GM19023 (cell line): ENCODE measurements around the gene CCDC39.

Source experiments
- ATAC-seq: cut with Tn5 transposase; IDR thresholded peaks from one replicate; pipeline ENCODE4 v1.9.1; 2021; ENCODE audit warnings: mild to moderate bottlenecking, moderate library complexity; ENCODE audit not compliant: unreplicated experiment

CCDC39 gene

DNA sequence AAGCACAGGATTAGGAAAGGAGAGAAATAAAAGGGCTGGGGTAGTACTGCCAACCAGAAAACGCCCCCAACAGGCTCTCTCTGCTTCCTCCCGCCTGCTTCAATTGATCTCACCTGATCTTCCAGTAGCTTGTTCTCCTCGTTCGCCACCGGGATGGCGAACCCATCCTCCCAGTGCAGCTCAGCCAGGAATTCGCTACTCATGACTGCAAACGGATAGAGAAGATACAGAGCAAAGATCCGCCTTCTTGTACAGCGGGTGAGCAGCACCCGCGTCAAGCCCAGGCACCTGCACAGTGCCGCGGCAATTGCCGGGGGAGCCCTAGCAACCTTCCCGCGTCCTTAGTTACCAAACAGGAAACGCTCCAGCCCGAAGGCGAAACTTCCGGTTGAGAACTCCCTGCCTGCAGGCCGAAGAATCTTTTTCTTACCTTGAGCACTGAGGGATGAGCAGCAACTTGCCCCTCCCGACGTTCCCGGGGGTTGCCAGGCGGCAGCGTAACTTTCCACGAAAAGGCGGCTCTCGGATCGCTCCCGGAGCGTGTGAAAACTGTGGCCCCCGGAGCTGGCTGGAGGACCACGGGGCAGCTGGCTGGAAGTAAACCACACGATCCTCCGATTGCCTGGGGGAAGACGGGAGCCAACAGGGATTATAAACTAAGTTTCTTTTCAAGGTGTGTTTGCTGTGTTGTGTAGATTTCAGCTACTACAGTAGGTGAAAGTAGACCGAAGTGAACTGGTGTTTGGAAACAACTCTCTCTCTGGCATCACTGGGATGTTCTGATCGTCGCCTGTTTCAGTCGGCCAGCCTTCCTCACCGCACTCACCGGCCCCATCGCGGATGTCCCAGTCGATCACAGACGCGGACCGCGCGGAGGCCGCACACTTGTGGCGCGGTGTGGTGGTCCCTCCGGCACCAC, at the start of gene CCDC39:
TSS of gene CCDC39 (minus strand) at position 312 of the 919 bp plus-strand sequence. CDS start at position 203, 109 bp downstream.
- ATAC-seq, result peak; percentile 97

DNA sequence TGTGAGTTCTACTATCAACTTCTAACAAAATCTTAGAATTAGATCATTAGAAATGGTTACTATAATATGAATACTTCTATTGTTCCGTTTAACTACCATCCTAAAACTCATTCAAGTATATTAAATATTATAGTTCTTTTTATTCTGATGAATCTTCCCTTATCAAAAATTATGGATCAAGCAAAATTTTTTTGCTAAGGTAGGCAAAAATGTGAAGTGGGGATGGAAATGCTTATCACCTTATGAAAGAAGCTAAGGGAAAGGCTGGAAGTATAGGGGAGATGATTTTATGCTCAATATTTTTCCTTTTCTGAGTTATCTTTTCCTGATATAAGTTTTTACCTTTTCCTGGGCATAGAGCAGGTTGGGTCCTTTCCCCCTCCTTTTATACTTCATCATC, 40.7 kb upstream of the CCDC39 start:
- ATAC-seq, result no peak

DNA sequence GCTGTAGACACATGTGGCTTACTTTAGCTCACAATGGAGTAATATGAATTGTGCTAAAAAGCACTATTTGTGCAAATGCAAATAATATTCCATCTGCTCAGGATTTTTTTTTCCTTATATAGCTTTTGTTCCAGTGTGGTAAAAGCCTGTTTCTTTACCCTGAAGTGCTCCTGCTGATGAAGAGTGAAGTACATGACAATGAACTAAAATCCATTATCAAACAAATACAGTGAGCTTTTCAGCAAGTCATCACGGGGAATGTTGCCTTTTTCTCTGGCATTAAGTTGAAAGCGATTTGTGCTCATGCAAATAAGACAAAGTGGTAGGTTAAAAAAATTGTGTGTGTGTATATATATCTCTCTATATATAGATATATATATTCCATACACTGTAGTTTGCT, 28.6 kb upstream of the CCDC39 start:
- no peak for ATAC-seq

DNA sequence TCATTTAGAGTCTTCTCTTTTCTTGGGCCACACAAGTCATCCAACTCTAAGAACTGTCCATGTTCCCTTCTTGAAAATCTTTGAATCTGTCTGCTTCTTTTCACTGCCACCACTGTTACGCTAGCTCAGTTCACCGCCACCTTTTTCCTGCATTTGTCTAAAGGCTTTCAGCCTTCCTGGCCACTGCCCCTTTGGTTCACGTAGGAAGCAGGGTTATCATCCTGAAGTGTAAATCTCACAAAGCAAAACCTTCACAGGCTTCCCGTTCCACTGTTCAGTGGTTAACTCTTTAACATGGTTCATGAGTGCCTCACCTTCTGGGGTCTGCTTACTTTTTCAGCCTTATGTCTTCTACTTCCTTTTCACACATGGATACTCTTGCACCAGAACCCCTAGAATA, 26.3 kb upstream of the CCDC39 start:
- ATAC-seq, result no peak

DNA sequence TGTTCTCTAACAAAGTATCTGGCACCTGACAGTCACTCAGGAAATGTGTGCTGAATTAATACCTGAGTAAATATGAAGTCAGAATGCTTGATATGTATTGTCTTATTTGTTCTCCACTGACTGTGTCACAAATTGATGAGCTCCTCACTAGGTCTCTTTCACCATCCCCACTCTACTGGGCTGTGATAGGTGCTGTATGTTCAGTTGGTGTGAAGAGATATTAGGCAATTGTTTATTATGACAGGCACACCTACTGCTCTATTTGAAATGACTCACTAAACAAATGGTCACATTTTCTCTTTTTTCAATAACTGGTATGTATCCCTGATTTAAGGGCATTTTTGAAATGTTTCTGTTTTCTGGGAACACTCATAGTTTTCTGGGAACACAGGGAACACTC, 25.2 kb upstream of the CCDC39 start:
- no peak for ATAC-seq

DNA sequence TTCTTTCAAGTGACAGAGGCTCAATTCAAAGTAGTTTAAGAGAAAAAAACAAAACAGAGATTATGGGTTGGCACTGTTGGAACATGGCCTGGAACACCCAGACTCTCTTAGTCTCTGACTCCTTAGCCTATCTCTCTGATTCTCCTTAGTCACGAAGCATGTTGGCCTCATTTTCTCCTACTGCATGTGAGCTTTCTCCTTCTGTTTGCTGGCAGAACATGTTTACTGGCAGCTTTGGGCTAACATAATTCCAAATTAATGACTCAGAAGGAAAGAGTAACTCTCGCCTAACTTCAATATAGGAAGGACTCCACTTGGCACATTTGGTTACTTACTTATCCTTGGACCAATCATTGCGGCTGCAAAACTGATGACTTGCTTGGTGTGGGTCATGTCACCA, 21.7 kb upstream of the CCDC39 start:
- no peak for ATAC-seq

DNA sequence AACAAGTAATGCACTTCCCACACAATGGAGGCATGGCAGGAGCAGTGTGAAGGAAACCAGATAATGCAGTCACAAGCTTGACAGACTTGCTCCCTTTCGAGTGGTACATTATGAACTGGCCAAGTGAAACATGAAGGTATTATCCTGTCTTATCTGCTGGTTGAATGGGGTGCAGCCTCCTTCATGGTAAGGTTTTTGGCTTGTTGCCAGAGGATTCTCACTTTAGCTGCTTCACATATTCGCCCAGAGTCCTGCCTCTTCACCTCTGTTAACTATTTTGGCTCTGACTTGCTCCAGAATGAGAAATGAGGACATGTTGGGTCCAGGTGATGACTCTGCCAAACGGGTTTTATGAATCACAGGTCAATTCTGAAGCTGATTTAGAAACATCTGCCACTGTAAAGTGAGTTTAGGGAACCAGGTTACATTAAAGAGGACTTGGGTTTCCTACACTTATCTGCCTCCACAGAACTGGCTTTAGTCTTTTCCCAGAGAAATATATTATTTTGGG, 19.5 kb upstream of the CCDC39 start:
- no peak for ATAC-seq

DNA sequence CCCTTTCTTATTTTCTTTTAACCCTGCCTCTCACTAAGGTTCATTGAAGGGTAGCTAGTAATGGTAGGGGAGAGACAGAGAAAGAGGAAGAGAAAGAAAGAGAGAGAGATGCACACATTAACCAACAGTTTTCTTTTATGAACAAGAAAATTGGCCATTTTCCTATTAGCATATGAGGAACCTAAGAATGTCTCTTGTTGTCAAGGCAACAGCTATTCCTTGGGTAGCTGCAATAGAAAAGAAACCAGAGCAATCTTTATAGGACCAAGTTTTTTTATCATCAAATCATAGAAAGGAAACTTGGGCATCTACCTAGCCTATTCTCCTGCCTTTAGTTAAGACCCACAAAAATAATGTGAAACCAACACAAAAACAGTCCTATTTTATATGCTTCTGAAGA, 15.0 kb upstream of the CCDC39 start:
- ATAC-seq, result no peak

DNA sequence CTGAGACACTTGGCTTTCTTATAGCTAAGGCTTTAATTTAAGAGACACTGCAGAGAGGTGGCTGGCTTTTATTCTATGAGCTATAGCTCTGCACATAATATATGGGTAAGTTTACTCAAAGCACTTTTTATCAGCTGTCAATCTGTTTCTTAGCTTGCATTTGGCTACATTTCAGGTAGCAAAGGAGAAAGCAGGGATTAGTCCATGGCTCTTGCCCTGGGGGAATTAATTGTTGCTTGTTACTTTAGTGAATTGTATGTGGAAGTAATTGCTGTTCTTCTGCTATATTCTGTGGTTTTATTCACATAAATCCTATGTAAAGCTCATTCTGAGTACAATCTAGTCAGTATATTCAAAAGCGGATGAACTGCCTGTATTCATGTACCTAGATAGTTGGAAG, 14.4 kb upstream of the CCDC39 start:
- ATAC-seq, result no peak

DNA sequence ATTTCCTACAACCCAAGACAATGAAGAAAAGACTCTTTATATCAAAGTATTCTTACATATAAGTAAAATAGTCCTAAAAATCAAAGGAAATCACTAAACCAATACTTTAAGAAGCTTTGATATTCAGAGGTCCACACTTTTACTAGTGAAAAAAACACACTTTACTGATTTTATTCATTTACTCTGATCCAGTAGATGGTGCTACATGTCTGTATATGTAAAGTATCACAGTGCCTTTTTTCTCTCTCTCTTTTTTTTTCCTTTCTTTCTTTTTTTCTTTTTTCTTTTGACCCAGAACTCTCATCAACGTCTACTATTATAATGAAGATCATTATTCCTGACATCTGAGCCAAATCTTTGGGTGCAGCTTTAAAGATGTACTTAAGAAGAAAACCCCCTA, 10.8 kb upstream of the CCDC39 start:
- ATAC-seq, result no peak

DNA sequence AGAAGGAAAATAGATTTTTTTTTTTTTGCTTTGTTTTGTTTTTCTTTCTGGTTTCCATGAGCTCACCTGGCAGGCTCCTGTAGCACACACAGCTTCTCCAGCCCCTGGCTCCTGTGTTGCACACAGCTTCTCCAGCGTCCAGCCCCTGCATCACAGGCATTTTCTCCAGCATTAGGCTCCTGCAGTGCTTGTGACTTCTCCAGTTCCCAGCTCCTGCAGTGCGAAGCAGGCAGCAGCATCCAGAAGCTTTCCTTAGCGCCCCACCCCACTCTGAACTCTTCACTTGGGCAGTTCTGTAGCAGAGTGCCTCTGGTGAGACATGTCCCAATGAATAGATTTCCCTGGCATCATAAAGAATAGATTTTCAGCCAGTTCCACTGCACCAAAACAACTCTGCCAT, 5.5 kb upstream of the CCDC39 start:
- no peak for ATAC-seq

DNA sequence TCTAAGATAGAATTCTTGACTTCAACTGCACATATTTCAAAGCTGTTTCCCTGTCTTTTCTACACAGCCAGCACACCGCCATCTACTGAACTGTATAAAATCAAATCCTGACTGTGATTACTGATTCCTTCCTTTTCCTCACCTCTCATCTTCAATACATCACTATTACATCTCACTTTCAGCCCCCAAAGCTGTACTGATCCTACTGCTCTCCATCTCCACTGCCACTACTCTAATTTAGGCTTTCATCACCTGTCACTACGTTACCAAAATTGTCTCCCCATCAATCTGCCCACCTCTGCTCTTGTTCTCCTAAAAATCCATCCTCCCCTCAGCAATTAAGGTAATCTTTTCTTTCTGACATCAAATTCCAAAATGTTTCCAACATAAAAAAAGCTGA, 4.5 kb upstream of the CCDC39 start:
- ATAC-seq, result no peak

DNA sequence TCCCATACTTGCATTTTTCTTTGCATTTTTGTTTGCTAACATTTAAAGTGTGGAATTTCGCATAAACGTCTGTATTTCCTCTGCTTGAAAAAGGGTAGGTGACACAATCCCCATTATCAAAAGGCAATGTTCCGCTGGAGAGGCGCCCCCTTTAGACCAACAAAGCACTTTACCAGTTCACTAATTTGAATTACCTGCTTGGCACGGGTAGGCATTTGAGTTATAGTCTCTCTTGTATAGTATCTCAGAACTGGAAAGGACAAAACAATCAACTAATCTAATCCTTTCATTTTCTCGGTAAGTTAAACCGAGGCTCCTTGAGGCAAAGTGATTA, 775 bp upstream of the CCDC39 start:
- peak; percentile 29 for ATAC-seq

DNA sequence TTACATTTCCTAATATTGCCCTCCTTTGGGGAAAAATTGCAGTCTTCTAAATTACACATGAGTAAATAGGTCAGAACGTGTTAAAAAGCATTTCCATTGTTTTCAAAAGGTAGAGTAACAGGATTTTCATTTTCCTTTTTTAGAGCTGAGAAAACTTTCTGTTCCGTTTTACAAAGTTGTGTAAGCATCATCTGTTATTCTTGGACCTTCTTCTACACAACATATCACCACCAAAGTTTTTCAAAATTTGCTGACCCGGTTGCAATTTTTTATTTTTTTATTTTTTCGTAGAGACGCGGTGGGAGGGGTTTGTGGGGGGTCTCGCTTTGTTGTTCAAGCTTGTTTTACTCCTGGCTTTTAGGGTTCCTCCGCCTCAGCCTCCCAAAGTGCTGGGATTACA, 1.1 kb downstream of the CCDC39 start:
- ATAC-seq, result no peak

DNA sequence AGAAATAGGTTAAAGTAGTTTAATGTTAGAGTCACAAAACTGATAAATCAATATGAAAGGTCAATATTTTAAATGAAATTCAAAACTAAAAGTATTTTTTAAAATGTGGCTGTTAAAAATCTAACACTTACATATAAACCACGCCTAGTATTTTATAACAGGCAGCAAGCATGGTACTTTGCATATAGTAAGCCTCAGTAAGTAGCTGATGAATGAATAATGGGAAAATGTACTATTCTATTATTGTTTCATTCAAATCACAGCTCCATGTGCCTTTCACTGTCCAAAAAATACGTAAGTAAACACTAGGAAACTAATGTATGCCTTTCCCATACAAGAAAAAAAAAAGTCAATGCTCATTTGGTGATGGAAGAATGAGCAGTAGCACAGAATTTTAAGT, 17.8 kb downstream of the CCDC39 start:
- ATAC-seq, result no peak

DNA sequence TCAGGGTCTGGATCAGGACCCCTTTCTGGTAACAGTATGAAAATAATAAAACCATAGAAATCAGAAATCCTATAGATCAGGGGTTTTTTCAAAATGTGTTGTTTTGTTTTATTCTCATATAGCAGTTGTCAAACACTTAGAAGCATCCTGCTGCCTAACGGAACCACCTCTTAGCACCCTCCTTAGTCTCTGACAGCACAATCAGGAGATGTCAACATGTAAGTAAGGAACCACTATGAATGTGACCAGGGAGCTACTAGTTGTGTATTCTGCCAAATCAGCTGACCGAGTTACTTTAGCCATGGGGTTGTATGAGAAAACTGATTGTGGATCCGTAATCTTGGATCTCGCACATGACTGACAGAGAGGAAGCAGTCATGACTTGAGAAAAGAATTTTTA, 22.2 kb downstream of the CCDC39 start:
- ATAC-seq, result no peak

DNA sequence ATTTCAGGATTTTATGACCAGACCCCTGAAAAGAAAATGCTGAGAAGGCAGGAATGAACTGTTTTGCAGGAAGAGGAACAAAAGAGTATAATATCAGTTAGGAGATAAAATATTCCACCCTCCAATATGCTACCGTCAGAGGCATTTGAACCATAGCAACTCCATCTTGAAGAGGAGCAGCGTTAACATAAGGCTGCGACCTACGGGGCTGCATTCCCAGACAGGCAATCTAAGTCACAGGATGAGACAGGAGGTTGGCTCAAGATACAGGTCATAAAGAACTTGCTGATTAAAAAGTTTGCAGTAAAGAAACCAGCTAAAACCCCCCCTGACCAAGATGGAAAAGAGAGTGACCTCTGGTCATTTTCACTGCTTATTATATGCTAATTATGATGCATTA, 22.9 kb downstream of the CCDC39 start:
- ATAC-seq, result no peak

DNA sequence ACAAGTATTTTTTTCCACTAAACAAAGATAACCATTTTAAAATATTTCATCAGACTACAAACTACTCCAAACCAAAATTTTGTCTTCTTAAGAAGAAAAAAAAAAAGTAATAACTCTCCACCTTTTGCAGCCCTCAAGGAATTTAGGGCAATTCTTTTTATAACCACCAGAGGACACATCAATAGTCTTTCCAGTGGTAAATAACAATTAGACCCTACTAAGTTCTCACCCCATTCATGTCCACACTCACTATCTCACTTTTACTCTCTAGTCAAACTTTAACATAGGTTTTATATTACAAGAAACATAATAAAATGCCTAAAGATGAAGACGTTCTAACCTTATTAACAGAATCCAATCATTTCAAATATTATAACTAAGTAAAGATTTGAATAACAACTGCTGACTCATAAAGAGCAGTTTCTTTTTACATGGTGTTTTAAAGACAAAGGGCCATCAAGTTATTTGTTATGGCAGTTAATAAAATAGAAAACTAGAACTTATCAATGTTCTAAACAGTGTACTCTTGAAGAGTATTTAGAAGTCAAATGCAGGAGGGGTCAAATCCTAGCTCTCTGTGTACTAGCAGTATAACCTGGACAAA, 33.0 kb downstream of the CCDC39 start:
- ATAC-seq, result peak; percentile 47

DNA sequence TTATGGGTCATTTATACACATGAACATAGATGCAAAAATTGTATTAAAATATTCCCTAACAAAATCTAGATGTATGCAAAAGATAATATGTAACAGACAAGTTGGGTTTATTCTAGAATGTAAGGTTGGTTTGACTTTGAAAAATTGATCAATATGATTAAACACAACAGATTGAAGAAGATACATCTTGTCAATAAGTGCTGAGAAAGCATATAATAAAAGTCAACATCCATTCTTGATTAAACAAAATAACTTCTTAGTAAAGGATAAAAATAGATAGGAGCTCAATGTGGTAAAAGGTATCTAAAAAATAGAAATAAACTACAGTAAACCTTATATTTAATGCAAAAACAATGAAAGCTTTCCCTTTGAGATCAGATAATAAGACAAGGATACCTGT, 38.3 kb downstream of the CCDC39 start:
- no peak for ATAC-seq

DNA sequence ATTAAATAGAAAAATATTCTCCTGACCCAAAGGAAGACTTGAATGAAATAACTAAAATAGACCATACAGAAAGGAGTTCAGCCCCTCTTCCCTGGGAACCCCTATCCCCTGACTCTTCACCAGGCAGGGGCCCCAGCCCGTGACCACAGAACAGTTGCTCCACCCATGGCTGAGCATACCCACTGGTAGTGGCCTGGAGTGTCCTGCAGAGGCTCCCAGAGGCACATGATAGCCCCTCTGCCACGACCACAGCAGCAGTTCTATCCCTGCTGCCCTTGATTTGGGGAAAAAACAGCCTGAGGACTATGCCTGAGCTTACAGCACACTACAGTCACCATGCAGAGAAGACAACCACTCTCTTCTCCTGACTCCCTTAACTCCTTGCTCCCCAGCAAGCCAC, 45.6 kb downstream of the CCDC39 start:
- no peak for ATAC-seq

DNA sequence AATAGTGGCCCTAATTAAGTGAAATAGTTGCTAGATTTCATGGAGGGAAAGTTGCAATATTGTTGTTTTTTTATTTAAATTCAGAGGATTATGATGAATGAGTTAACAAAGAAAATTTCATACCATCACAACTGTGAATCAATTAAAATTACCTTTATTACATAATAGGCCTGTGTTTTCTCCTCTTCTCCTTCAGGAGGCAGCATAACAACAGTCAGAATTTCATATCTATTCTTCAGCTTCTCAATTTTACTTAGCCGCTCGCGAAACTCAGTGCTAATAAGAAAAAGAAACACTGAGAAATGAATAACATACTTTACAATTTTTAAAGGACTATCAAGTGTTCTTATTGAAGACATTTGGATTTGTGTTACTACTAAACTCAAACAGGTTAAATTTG, 48.0 kb downstream of the CCDC39 start:
- ATAC-seq, result no peak

DNA sequence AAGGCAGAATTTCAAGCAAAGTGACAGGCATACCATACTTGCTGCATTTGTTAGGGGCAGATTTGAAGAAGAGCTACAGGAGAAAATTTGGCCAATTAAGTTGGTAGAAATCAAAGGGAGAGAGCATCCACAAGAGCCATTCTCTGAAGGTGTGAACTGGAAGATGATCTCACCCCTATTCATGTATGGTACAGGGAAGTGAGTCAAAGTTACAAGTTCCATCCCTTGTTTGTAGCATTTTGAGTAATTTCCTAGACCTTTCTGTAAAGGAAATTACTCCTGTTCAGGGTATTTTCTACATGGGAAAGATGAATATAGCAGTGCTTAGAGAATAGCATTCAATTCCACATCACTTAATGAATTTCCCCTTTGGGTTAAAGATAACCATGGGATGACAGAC, 48.9 kb downstream of the CCDC39 start:
- no peak for ATAC-seq
